Activated T-cell treated with anti-CD3 and anti-CD28 coated beads, Interleukin-2, amount 50 U/mL, for 72 hours (primary cell): ENCODE results near the gene THRA. TPM values are rescaled to one million over a fixed set of nuclear protein-coding genes. Genes with fewer than 3 reads are reported as not detected.
A peak's percentile ranks its signal among the peaks of the same experiment; 100 is the strongest.

Source experiments
- ATAC-seq, 2 donors: fragments of 150-1000 bp; cut with Tn5 transposase; replicated peaks in 1 of 2; 2 replicates each; pipeline ENCODE4 v1.10.0; 2021; ENCODE audit warnings: moderate library complexity in 2 of 2, mild to moderate bottlenecking in 1 of 2
- DNase-seq, 2 donors: peaks; one replicate each; pipeline ENCODE4 v3.0.0; 2021 to 2022; ENCODE audit warnings: mixed read lengths in 1 of 2
- H3K27ac Mint-ChIP-seq: one replicate; pipeline ENCODE4 v1.8.0; 2022; ENCODE audit warnings: mild to moderate bottlenecking, moderate library complexity, mixed read lengths
- H3K27me3 Mint-ChIP-seq: one replicate; pipeline ENCODE4 v1.8.0; 2022; ENCODE audit warnings: low read depth, mixed read lengths
- H3K36me3 Mint-ChIP-seq, 2 donors: one replicate each; pipeline ENCODE4 v1.8.0; 2022; ENCODE audit warnings: mixed read lengths in 2 of 2, mild to moderate bottlenecking in 1 of 2; ENCODE audit not compliant: insufficient read depth in 2 of 2
- H3K4me1 Mint-ChIP-seq: one replicate; pipeline ENCODE4 v1.8.0; 2022; ENCODE audit warnings: low read depth, mixed read lengths
- H3K4me3 Mint-ChIP-seq, 2 donors: one replicate each; pipeline ENCODE4 v1.8.0; 2022; ENCODE audit warnings: mild to moderate bottlenecking in 2 of 2, mixed read lengths in 2 of 2, moderate library complexity in 2 of 2
- H3K9me3 Mint-ChIP-seq, 2 donors: one replicate each; pipeline ENCODE4 v1.8.0; 2022; ENCODE audit warnings: mixed read lengths in 2 of 2
- total RNA-seq, 2 donors: library from RNA; stranded (reverse); gene quantifications; one replicate each; pipeline ENCODE4 v1.2.3, GENCODE V29; 2022

The THRA gene
- total RNA-seq, 2 donors from 2014 or later = 12.2 to 14.7 TPM

- DNase-seq (no peak), ATAC-seq (no peak)
- Mint-ChIP-seq H3K36me3 (peaks cover 4 to 12% of the 10 kb centered on the region in 2 donors), H3K27ac (no peak overlapping the region), H3K27me3 (no peaks in the 10 kb centered on the region), H3K4me3 (no peak overlapping the region), H3K9me3 (no peaks in the 10 kb centered on the region), H3K4me1 (peaks cover 19% of the 10 kb centered on the region)
Observed at GRCh38 chr17:40022961-40023541, 39.7 kb upstream of the THRA start.

- H3K36me3 Mint-ChIP-seq = peaks cover 4 to 14% of the 10 kb centered on the region in 2 donors
- no peak overlapping the region for H3K27ac Mint-ChIP-seq
- peaks cover 19% of the 10 kb centered on the region for H3K4me1 Mint-ChIP-seq
- no peak for DNase-seq
- no peak for ATAC-seq
- H3K9me3 Mint-ChIP-seq = no peaks in the 10 kb centered on the region
- H3K27me3 Mint-ChIP-seq = no peaks in the 10 kb centered on the region
- no peak overlapping the region for H3K4me3 Mint-ChIP-seq
Observed at GRCh38 chr17:40023590-40024292, 39.0 kb upstream of the THRA start.

- H3K9me3 Mint-ChIP-seq = no peaks in the 10 kb centered on the region
- peaks cover 19% of the 10 kb centered on the region for H3K4me1 Mint-ChIP-seq
- DNase-seq (no peak), ATAC-seq (no peak)
- no peak overlapping the region for H3K27ac Mint-ChIP-seq
- H3K36me3 Mint-ChIP-seq = peaks cover 8 to 24% of the 10 kb centered on the region in 2 donors
- no peaks in the 10 kb centered on the region for H3K27me3 Mint-ChIP-seq
- H3K4me3 Mint-ChIP-seq = no peak overlapping the region
Observed at GRCh38 chr17:40024901-40025300, 37.9 kb upstream of the THRA start.

GRCh38 chr17:40025559-40025958 is 37.2 kb upstream of the THRA start:
- H3K36me3 Mint-ChIP-seq = peaks cover 8 to 24% of the 10 kb centered on the region in 2 donors
- H3K27ac Mint-ChIP-seq = no peak overlapping the region
- no peaks in the 10 kb centered on the region for H3K27me3 Mint-ChIP-seq
- ATAC-seq = no peak
- no peaks in the 10 kb centered on the region for H3K9me3 Mint-ChIP-seq
- peaks cover 19% of the 10 kb centered on the region for H3K4me1 Mint-ChIP-seq
- DNase-seq = no peak
- no peak overlapping the region for H3K4me3 Mint-ChIP-seq

- H3K4me3 Mint-ChIP-seq = peak overlapping the region in 1 of 2 donors; percentile 11
- ATAC-seq (peak; percentile 46 to 52), DNase-seq (peak; percentile 27 to 41)
- H3K27me3 Mint-ChIP-seq = no peaks in the 10 kb centered on the region
- H3K9me3 Mint-ChIP-seq = no peaks in the 10 kb centered on the region
- H3K36me3 Mint-ChIP-seq = peaks cover 10 to 24% of the 10 kb centered on the region in 2 donors
- H3K4me1 Mint-ChIP-seq = peaks cover 19% of the 10 kb centered on the region
- no peak overlapping the region for H3K27ac Mint-ChIP-seq
Observed at GRCh38 chr17:40025991-40026815, 36.6 kb upstream of the THRA start.

GRCh38 chr17:40026816-40027613 is 35.8 kb upstream of the THRA start:
- Mint-ChIP-seq H3K9me3 (no peaks in the 10 kb centered on the region), H3K4me3 (no peak overlapping the region), H3K27me3 (no peaks in the 10 kb centered on the region), H3K27ac (no peak overlapping the region), H3K36me3 (peaks cover 10 to 24% of the 10 kb centered on the region in 2 donors), H3K4me1 (peaks cover 19% of the 10 kb centered on the region)
- DNase-seq (peak; percentile 77 to 78), ATAC-seq (peak; percentile 87 to 88)

GRCh38 chr17:40027614-40028012 is 35.2 kb upstream of the THRA start:
- Mint-ChIP-seq H3K36me3 (peaks cover 10 to 24% of the 10 kb centered on the region in 2 donors), H3K4me1 (peaks cover 19% of the 10 kb centered on the region)
- no peak for ATAC-seq

GRCh38 chr17:40028595-40028994 is 34.2 kb upstream of the THRA start:
- Mint-ChIP-seq H3K27ac (no peak overlapping the region), H3K36me3 (peaks cover 10 to 24% of the 10 kb centered on the region in 2 donors), H3K9me3 (no peaks in the 10 kb centered on the region), H3K4me1 (peaks cover 19% of the 10 kb centered on the region), H3K27me3 (no peaks in the 10 kb centered on the region), H3K4me3 (no peak overlapping the region)
- ATAC-seq (no peak), DNase-seq (no peak)

More at GRCh38 chr17:40027614-40028012, 35.2 kb upstream of the THRA start:
- Mint-ChIP-seq H3K27me3 (no peaks in the 10 kb centered on the region), H3K4me3 (no peak overlapping the region), H3K27ac (no peak overlapping the region), H3K9me3 (no peaks in the 10 kb centered on the region)
- DNase-seq = no peak

- ATAC-seq (no peak), DNase-seq (no peak)
- no peak overlapping the region for H3K27ac Mint-ChIP-seq
- H3K9me3 Mint-ChIP-seq = no peaks in the 10 kb centered on the region
- no peaks in the 10 kb centered on the region for H3K27me3 Mint-ChIP-seq
- H3K36me3 Mint-ChIP-seq = peaks cover 8 to 11% of the 10 kb centered on the region in 2 donors
- no peak overlapping the region for H3K4me3 Mint-ChIP-seq
- peaks cover 3% of the 10 kb centered on the region for H3K4me1 Mint-ChIP-seq
Observed at GRCh38 chr17:40031706-40032105, 31.1 kb upstream of the THRA start.

GRCh38 chr17:40032322-40033320 is 30.1 kb upstream of the THRA start:
- peaks cover 8 to 11% of the 10 kb centered on the region in 2 donors for H3K36me3 Mint-ChIP-seq
- DNase-seq (no peak), ATAC-seq (no peak)
- no peak overlapping the region for H3K27ac Mint-ChIP-seq
- no peaks in the 10 kb centered on the region for H3K27me3 Mint-ChIP-seq
- H3K9me3 Mint-ChIP-seq = no peaks in the 10 kb centered on the region
- H3K4me3 Mint-ChIP-seq = no peak overlapping the region
- H3K4me1 Mint-ChIP-seq = no peaks in the 10 kb centered on the region

GRCh38 chr17:40033339-40033738 is 29.4 kb upstream of the THRA start:
- H3K9me3 Mint-ChIP-seq = no peaks in the 10 kb centered on the region
- no peaks in the 10 kb centered on the region for H3K27me3 Mint-ChIP-seq
- ATAC-seq = no peak
- no peak overlapping the region for H3K27ac Mint-ChIP-seq
- no peak overlapping the region for H3K4me3 Mint-ChIP-seq
- no peak for DNase-seq
- H3K4me1 Mint-ChIP-seq = no peaks in the 10 kb centered on the region
- peaks cover 8 to 11% of the 10 kb centered on the region in 2 donors for H3K36me3 Mint-ChIP-seq
